A549 (cell line): ENCODE measurements around the gene C19orf47. TPM values are rescaled to one million over a fixed set of nuclear protein-coding genes. Genes with fewer than 3 reads are reported as not detected.

Source experiments
- ATAC-seq, 2 experiments: fragments of 200-7000 bp in 1 of 2; fragments of >200 bp in 1 of 2; cut with Nextera tagmentation in 1 of 2; cut with Tn5 transposase in 1 of 2; 3 replicates each; pipeline versions ENCODE4 v1.8.0 to v1.9.1; 2018 to 2020; ENCODE audit warnings: mild to moderate bottlenecking in 1 of 2, moderate library complexity in 1 of 2
- CTCF ChIA-PET: fragments of 300-600 bp; sonication (Branson Sonifier 250); formaldehyde crosslinking; extraction: SDS; loops from one replicate; lab custom pipeline; 2021; ENCODE audit warnings: antibody characterized with exemption, inconsistent platforms; lab: Yijun Ruan, JAX
- POLR2A ChIA-PET: fragments of 350-600 bp; formaldehyde crosslinking; extraction: SDS; loops from one replicate; lab custom pipeline; 2021; ENCODE audit warnings: antibody characterized with exemption, inconsistent platforms; lab: Yijun Ruan, JAX
- DNase-seq, 2 experiments: peaks; one replicate each; pipeline versions ENCODE4 v3.0.0 to v3.0.0-alpha.2; 2011 to 2016; ENCODE audit warnings: low read depth in 1 of 2, low spot score in 1 of 2
- FAIRE-seq: peaks from 2 replicates; lab custom pipeline; 2011; peaks lifted over from hg19 to GRCh38; lab: Jason Lieb, UNC
- H3K27ac ChIP-seq, 2 experiments: fragments of >200 bp; sonication (Bioruptor Twin); formaldehyde crosslinking; 3 replicates each; pipeline ENCODE4 v1.5.1; 2016 to 2017
- H3K4me1 ChIP-seq: fragments of >200 bp; sonication (Bioruptor Twin); formaldehyde crosslinking; 3 replicates; pipeline ENCODE4 v1.6.1; 2016
- H3K4me2 ChIP-seq: fragments of >200 bp; sonication (Bioruptor Twin); formaldehyde crosslinking; 3 replicates; pipeline ENCODE4 v1.6.1; 2016
- H3K4me3 ChIP-seq: fragments of >200 bp; sonication (Bioruptor Twin); formaldehyde crosslinking; 3 replicates; pipeline ENCODE4 v1.5.1; 2016
- H3K9me3 ChIP-seq: fragments of >200 bp; sonication (Bioruptor Twin); formaldehyde crosslinking; 3 replicates; pipeline ENCODE4 v1.6.1; 2016
- ATOH8 ChIP-seq: fragments of 250-450 bp; sonication (Bioruptor Pico); IDR thresholded peaks from 2 replicates; pipeline ENCODE4 v1.5.0; 2020; ENCODE audit warnings: low read depth, mild to moderate bottlenecking, moderate library complexity
- CEBPB ChIP-seq, 2 experiments: fragments of >200 bp in 1 of 2; sonication (Bioruptor Twin) in 1 of 2; formaldehyde crosslinking in 1 of 2; IDR thresholded peaks; 2 replicates each; pipeline ENCODE4 v1.6.1; 2012 to 2016
- E2F6 ChIP-seq: IDR thresholded peaks from 2 replicates; pipeline ENCODE4 v1.6.1; 2012; ENCODE audit warnings: low read depth, borderline replicate concordance
- FOSB ChIP-seq: fragments of 250-450 bp; sonication (Bioruptor Pico); IDR thresholded peaks from 2 replicates; pipeline ENCODE4 v1.5.0; 2020; ENCODE audit warnings: mild to moderate bottlenecking, moderate library complexity
- HDAC2 ChIP-seq: fragments of 200-600 bp; sonication (generic); IDR thresholded peaks from 2 replicates; pipeline ENCODE4 v1.6.1; 2016
- JUN ChIP-seq, 2 experiments: fragments of >200 bp; sonication (Bioruptor Twin); formaldehyde crosslinking; IDR thresholded peaks; 2 replicates in 1 of 2; 3 replicates in 1 of 2; pipeline ENCODE4 v1.6.1; 2016 to 2017
- KDM1A ChIP-seq: fragments of 200-600 bp; sonication (generic); IDR thresholded peaks from 2 replicates; pipeline ENCODE4 v1.6.1; 2016; ENCODE audit warnings: low read depth, mild to moderate bottlenecking
- NR3C1 ChIP-seq: fragments of >200 bp; sonication (Bioruptor Twin); formaldehyde crosslinking; IDR thresholded peaks from 3 replicates; pipeline ENCODE4 v1.6.1; 2017
- RFX5 ChIP-seq: fragments of 450-650 bp; IDR thresholded peaks from 2 replicates; pipeline ENCODE4 v1.7.1; 2014; ENCODE audit warnings: antibody characterized with exemption, mild to moderate bottlenecking, moderate library complexity
- TP53 ChIP-seq: fragments of 250-450 bp; sonication (Bioruptor Pico); IDR thresholded peaks from 2 replicates; pipeline ENCODE4 v1.5.0; 2021; ENCODE audit warnings: mild to moderate bottlenecking, moderate library complexity
- WGBS: methylation state at CpG from one replicate; pipeline ENCODE4 v1.1.6; 2017; ENCODE audit errors: missing lambda C conversion rate; 5-methylcytosine and 5-hydroxymethylcytosine counted together
- polyA plus RNA-seq, 4 experiments: library from polyadenylated mRNA; depleted of rRNA in 3 of 4; stranded (reverse); fragments of >200 nt; fragmentation: RNase III in 1 of 4; extraction: RNeasy Plus Mini Kit Qiagen cat#74134 plus additional on column Dnase treatment in 1 of 4; gene quantifications; 2 replicates in 3 of 4; 3 replicates in 1 of 4; pipeline ENCODE4 v1.2.3, GENCODE V29; 2011 to 2017
- TF ChIP-seq, protein P1 (sequence below): IDR thresholded peaks from 2 replicates; pipeline ENCODE4 v1.6.1; 2012
- TF ChIP-seq, protein P2 (sequence below): fragments of 150-350 bp; IDR thresholded peaks from 2 replicates; pipeline ENCODE4 v1.6.1; 2014; ENCODE audit warnings: low read depth, mild to moderate bottlenecking, low read length
- TF ChIP-seq, protein P3 (sequence below): fragments of 250-450 bp; sonication (Bioruptor Pico); IDR thresholded peaks from 2 replicates; pipeline ENCODE4 v1.5.0; 2021; ENCODE audit warnings: mild to moderate bottlenecking, moderate library complexity, borderline replicate concordance
- TF ChIP-seq, protein P4 (sequence below): fragments of 450-650 bp; IDR thresholded peaks from 2 replicates; pipeline ENCODE4 v1.6.1; 2014; ENCODE audit warnings: antibody characterized with exemption

The C19orf47 gene
- polyA plus RNA-seq, 2 of the 4 experiments (the other 2 are of a cell fraction): 25.7 to 39.8 TPM

- H3K9me3 ChIP-seq: no peaks in the 10 kb centered on the region
- FAIRE-seq (no peak), DNase-seq (no peak), ATAC-seq (no peak)
- no peaks in the 10 kb centered on the region for H3K4me1 ChIP-seq
- no peak overlapping the region for H3K4me2 ChIP-seq
- ChIA-PET POLR2A (interaction anchor here (0.8 kb wide), 1 partner anchor 39 kb away, joined by 4 read pairs; no protein-coding TSS in a partner anchor), CTCF (interaction anchor here (0.7 to 3.4 kb wide), 9 partner anchors 9 to 190 kb away, joined by 3 to 11 read pairs (median 3); no protein-coding TSS in a partner anchor)
- TF ChIP-seq HDAC2: no peak
- WGBS: 86% methylated on average over 10 of the region's 10 CpGs
- H3K4me3 ChIP-seq: no peak overlapping the region
- no peak overlapping the region for H3K27ac ChIP-seq
Observed at GRCh38 chr19:40387155-40387554, 39.0 kb upstream of the C19orf47 start.

GRCh38 chr19:40383668-40384248 lies 35.6 kb upstream of the C19orf47 start:
- ChIA-PET CTCF (interaction anchor here (0.6 to 6.2 kb wide), 8 partner anchors 12 to 90 kb away, joined by 3 to 35 read pairs (median 3); no protein-coding TSS in a partner anchor), POLR2A (interaction anchor here (0.7 kb wide), 1 partner anchor 41 kb away, joined by 8 read pairs; no protein-coding TSS in a partner anchor)
- Histone ChIP-seq H3K4me3 (no peak overlapping the region), H3K9me3 (no peaks in the 10 kb centered on the region), H3K4me2 (no peak overlapping the region), H3K27ac (no peak overlapping the region), H3K4me1 (no peaks in the 10 kb centered on the region)
- DNase-seq: no peak
- WGBS: 87% methylated on average over 28 of the region's 28 CpGs
- no peak for FAIRE-seq
- TF ChIP-seq NR3C1 (no peak), CEBPB (IDR thresholded peaks at IDR 0.05) (no peak), ATOH8 (CRISPR knock-in tag) (no peak), TP53 (no peak), RFX5 (no peak), E2F6 (no peak)
- TF ChIP-seq, protein P1, sequence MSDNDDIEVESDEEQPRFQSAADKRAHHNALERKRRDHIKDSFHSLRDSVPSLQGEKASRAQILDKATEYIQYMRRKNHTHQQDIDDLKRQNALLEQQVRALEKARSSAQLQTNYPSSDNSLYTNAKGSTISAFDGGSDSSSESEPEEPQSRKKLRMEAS: no peak
- TF ChIP-seq, protein P2, sequence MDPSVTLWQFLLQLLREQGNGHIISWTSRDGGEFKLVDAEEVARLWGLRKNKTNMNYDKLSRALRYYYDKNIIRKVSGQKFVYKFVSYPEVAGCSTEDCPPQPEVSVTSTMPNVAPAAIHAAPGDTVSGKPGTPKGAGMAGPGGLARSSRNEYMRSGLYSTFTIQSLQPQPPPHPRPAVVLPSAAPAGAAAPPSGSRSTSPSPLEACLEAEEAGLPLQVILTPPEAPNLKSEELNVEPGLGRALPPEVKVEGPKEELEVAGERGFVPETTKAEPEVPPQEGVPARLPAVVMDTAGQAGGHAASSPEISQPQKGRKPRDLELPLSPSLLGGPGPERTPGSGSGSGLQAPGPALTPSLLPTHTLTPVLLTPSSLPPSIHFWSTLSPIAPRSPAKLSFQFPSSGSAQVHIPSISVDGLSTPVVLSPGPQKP: no peak
- TF ChIP-seq, protein P3, sequence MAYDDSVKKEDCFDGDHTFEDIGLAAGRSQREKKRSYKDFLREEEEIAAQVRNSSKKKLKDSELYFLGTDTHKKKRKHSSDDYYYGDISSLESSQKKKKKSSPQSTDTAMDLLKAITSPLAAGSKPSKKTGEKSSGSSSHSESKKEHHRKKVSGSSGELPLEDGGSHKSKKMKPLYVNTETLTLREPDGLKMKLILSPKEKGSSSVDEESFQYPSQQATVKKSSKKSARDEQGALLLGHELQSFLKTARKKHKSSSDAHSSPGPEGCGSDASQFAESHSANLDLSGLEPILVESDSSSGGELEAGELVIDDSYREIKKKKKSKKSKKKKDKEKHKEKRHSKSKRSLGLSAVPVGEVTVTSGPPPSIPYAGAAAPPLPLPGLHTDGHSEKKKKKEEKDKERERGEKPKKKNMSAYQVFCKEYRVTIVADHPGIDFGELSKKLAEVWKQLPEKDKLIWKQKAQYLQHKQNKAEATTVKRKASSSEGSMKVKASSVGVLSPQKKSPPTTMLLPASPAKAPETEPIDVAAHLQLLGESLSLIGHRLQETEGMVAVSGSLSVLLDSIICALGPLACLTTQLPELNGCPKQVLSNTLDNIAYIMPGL (CRISPR knock-in tag): no peak
- TF ChIP-seq, protein P4, sequence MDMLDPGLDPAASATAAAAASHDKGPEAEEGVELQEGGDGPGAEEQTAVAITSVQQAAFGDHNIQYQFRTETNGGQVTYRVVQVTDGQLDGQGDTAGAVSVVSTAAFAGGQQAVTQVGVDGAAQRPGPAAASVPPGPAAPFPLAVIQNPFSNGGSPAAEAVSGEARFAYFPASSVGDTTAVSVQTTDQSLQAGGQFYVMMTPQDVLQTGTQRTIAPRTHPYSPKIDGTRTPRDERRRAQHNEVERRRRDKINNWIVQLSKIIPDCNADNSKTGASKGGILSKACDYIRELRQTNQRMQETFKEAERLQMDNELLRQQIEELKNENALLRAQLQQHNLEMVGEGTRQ: no peak
- no peak for ATAC-seq

- WGBS: 67% methylated on average over 3 of the region's 3 CpGs
- FAIRE-seq (no peak), ATAC-seq (peak; percentile 27 to 43; a peak in 3 of 6 replicates), DNase-seq (peak in 1 of 2 experiments; percentile 68)
- POLR2A ChIA-PET: interaction anchor here (1.1 to 1.3 kb wide), 2 partner anchors 22 to 45 kb away, joined by 3 to 4 read pairs; partner anchors contain the start of gene SERTAD1
- no peaks in the 10 kb centered on the region for H3K4me1 ChIP-seq
- CTCF ChIA-PET: interaction anchor here (0.8 to 6.2 kb wide), 14 partner anchors 8 to 704 kb away, joined by 3 to 35 read pairs (median 3); partner anchors contain the start of genes C19orf47 and PLD3
- no peak overlapping the region for H3K27ac ChIP-seq
- no peak overlapping the region for H3K4me3 ChIP-seq
- H3K9me3 ChIP-seq: no peaks in the 10 kb centered on the region
- no peak overlapping the region for H3K4me2 ChIP-seq
- TF ChIP-seq FOSB (CRISPR knock-in tag) (no peak), JUN (IDR thresholded peaks at IDR 0.05) (0 out of 5 replicates have a peak, but pooled peaks of 1 of the 2 experiments have one; percentile 15), KDM1A (no peak)
Observed at GRCh38 chr19:40381321-40381720, 33.1 kb upstream of the C19orf47 start.
